Activated CD8-positive, alpha-beta T cell treated with anti-CD3 and anti-CD28 coated beads for 36 hours (primary cell): ENCODE data around the gene ZNF688. TPM values are rescaled to one million over a fixed set of nuclear protein-coding genes. Genes with fewer than 3 reads are reported as not detected.
"Not testable (repeated sequence)": the region's sequence is repeated elsewhere in the genome, so short reads cannot be mapped to it uniquely, and the experiment has no call there.

Experiments used
- ATAC-seq: fragments of 200-7000 bp; cut with Tn5 transposase; one replicate; pipeline ENCODE4 v1.10.0; 2021; ENCODE audit warnings: mild to moderate bottlenecking, moderate library complexity
- CTCF ChIA-PET: fragments of 350-600 bp; sonication (Branson Sonifier 250); formaldehyde crosslinking; loops from one replicate; lab custom pipeline; 2021; ENCODE audit warnings: antibody characterized with exemption; lab: Charles Lee
- POLR2A ChIA-PET: fragments of 350-600 bp; sonication (Branson Sonifier 250); formaldehyde crosslinking; loops from one replicate; lab custom pipeline; 2021; ENCODE audit warnings: antibody characterized with exemption; lab: Charles Lee
- DNase-seq: peaks from one replicate; pipeline ENCODE4 v3.0.0-alpha.2; 2020
- H3K27ac Mint-ChIP-seq: one replicate; pipeline ENCODE4 v1.8.0; 2021; ENCODE audit warnings: mild to moderate bottlenecking, mixed read lengths
- H3K27me3 Mint-ChIP-seq: one replicate; pipeline ENCODE4 v1.8.0; 2021; ENCODE audit warnings: mixed read lengths
- H3K36me3 Mint-ChIP-seq: one replicate; pipeline ENCODE4 v1.8.0; 2021; ENCODE audit warnings: low read depth, mixed read lengths
- H3K4me1 Mint-ChIP-seq: one replicate; pipeline ENCODE4 v1.8.0; 2021; ENCODE audit warnings: low read depth, mixed read lengths
- H3K4me3 Mint-ChIP-seq: one replicate; pipeline ENCODE4 v1.8.0; 2021; ENCODE audit warnings: mild to moderate bottlenecking, moderate library complexity, mixed read lengths
- H3K9me3 Mint-ChIP-seq: one replicate; pipeline ENCODE4 v1.8.0; 2021; ENCODE audit warnings: mixed read lengths
- intact Hi-C: fragments of 100-400 bp; cut with micrococcal nuclease; formaldehyde crosslinking; loops from one replicate; pipeline ENCODE4 v1.10.0; 2022
- total RNA-seq, 2 experiments: library from RNA; stranded (reverse); gene quantifications; one replicate each; pipeline ENCODE4 v1.2.3, GENCODE V29; 2021
- TF ChIP-seq, protein P1 (sequence below): fragments of 200-600 bp; IDR thresholded peaks from one replicate; pipeline ENCODE4 v1.8.0; 2022; ENCODE audit warnings: antibody characterized with exemption, mild to moderate bottlenecking

ZNF688 gene
- total RNA-seq, 2 experiments from 2014 or later = 4.7 to 5.5 TPM

DNA sequence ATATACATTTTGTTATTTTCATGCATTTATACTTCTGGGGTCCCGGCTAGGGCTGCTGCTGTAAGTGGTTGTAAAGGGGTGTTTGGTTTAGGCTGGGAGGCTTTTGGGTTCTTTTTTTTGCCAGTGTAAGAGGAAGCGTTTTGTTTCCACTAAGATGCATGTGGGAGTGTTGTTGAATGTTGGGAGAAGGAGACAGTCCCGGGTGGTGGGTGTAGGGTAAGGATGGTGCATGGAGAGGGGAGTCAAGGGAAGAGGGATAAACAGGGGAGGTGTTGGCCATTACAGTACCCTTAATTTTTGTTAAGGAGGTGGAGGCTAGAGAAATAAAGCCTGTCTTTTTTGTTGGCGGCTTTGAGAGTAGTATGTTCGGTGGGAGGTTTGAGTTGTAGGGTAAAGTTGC, 28.4 kb downstream of the ZNF688 start:
- Mint-ChIP-seq H3K27ac (no peak overlapping the region), H3K4me3 (no peak overlapping the region), H3K4me1 (peaks cover 4% of the 10 kb centered on the region), H3K27me3 (no peaks in the 10 kb centered on the region), H3K36me3 (peaks cover 5% of the 10 kb centered on the region), H3K9me3 (no peaks in the 10 kb centered on the region)
- intact Hi-C loops = no loop called here
- TF ChIP-seq, protein P1, sequence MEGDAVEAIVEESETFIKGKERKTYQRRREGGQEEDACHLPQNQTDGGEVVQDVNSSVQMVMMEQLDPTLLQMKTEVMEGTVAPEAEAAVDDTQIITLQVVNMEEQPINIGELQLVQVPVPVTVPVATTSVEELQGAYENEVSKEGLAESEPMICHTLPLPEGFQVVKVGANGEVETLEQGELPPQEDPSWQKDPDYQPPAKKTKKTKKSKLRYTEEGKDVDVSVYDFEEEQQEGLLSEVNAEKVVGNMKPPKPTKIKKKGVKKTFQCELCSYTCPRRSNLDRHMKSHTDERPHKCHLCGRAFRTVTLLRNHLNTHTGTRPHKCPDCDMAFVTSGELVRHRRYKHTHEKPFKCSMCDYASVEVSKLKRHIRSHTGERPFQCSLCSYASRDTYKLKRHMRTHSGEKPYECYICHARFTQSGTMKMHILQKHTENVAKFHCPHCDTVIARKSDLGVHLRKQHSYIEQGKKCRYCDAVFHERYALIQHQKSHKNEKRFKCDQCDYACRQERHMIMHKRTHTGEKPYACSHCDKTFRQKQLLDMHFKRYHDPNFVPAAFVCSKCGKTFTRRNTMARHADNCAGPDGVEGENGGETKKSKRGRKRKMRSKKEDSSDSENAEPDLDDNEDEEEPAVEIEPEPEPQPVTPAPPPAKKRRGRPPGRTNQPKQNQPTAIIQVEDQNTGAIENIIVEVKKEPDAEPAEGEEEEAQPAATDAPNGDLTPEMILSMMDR = no peak
- no peak for DNase-seq
- CTCF ChIA-PET = interaction anchor here (1.0 to 1.5 kb wide), 2 partner anchors 8 to 72 kb away, joined by 3 to 6 read pairs; no protein-coding TSS in a partner anchor
- no peak for ATAC-seq
- POLR2A ChIA-PET = interaction anchor here (1.2 to 4.3 kb wide), 3 partner anchors 9 to 14 kb away, joined by 3 to 29 read pairs (median 7); partner anchors contain the start of gene ZNF747

DNA sequence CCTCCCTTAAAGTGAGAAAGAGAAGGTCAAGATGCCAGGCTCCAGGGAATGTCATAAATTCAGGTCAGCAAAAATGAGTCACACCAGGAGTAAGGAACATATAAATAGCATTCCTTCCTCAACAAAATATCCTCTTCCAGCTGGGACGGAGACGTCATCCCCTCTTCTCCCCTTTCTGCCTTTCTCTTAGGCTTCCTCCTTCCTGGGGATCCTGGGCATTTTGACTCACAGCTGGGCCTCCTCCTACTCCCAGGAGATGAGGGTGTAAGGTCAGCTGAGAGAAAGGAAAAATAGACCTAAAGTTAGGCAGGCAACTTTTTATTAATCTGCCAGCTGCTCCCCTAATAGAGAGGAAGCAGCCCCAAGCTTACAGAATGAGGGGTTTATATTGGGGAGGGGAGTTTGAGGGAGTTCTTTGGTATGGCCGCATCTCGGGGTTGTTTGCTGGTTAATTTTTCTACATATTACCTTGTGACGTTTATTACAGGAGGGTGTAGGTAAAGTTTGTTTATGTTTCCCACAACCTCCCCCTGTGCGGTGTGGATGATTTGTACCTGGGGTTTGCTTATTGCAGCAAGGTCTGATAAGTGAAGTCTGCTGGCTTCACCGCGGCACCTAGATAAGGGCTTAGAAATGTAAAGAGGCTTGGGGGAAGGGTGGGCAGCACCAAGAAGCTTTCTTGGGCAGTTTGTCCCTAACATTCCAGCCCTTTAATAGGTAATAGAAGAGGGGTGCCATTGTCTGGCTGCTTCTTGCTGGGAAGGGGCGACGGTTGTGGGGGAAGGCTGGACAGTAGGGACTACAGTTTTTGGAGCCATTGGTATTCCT, 29.8 kb downstream of the ZNF688 start:
- TF ChIP-seq, protein P1 = no peak
- ChIA-PET POLR2A (interaction anchor here (0.6 to 2.6 kb wide), 2 partner anchors 16 to 49 kb away, joined by 3 to 7 read pairs; no protein-coding TSS in a partner anchor), CTCF (interaction anchor here (1.0 to 1.2 kb wide), 2 partner anchors 73 to 74 kb away, joined by 3 to 5 read pairs; no protein-coding TSS in a partner anchor)
- Mint-ChIP-seq H3K9me3 (no peaks in the 10 kb centered on the region), H3K27ac (no peak overlapping the region), H3K36me3 (peaks cover 17% of the 10 kb centered on the region), H3K4me3 (no peak overlapping the region), H3K27me3 (no peaks in the 10 kb centered on the region), H3K4me1 (peaks cover 13% of the 10 kb centered on the region)
- ATAC-seq = no peak
- no peak for DNase-seq
- intact Hi-C loops = no loop called here

DNA sequence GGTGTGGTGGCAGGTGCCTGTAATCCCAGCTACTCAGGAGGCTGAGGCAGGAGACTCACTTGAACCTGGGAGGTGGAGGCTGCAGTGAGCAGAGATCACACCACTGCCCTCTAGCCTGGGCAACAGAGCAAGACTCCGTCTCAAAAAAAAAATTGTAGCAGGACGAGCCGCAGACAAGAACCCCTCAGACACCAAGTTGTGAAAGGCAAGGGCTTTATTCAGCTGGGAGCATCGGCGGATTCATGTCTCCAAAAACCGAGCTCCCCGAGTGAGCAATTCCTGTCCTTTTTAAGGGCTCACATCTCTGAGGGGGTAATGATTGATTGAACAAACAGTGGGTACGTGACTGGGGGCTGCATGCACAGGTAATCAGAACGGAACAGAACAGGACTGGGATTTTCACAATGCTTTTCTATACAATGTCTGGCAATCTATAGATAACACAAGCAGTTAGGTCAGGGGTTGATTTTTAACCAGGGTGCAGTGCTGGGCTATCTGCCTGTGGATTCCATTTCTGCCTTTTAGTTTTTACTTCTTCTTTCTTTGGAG, 30.5 kb downstream of the ZNF688 start:
- POLR2A ChIA-PET = interaction anchor here (0.6 to 2.6 kb wide), 2 partner anchors 16 to 85 kb away, joined by 4 to 7 read pairs; no protein-coding TSS in a partner anchor

DNA sequence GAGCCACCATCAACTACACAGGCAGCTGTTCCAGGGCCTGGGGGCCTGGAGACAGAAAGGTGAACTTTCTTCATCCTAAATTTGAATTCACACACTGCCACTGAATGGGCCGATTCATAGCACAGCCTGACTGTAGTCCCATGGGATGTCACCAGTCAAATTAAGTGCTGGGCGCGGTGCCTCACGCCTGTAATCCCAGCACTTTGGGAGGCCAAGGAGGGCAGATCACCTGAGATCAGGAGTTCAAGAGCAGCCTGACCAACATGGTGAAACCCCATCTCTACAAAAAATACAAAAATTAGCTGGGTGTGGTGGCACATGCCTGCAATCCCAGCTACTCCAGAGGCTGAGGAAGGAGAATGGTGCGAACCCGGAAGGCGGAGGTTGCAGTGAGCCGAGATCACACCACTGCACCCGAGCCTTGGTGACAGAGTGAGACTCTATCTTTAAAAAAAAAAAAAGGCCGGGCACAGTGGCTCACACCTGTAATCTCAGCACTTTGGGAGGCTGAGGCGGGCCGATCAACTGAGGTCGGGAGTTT, 31.5 kb downstream of the ZNF688 start:
- DNase-seq, H3K9me3 Mint-ChIP-seq, H3K4me3 Mint-ChIP-seq, intact Hi-C loops, H3K27me3 Mint-ChIP-seq, H3K27ac Mint-ChIP-seq, ATAC-seq: not testable (repeated sequence)
- peaks cover 21% of the 10 kb centered on the region for H3K4me1 Mint-ChIP-seq
- POLR2A ChIA-PET = interaction anchor here (0.6 to 1.2 kb wide), 5 partner anchors 12 to 95 kb away, joined by 3 to 4 read pairs (median 3); no protein-coding TSS in a partner anchor
- H3K36me3 Mint-ChIP-seq = peaks cover 31% of the 10 kb centered on the region
- CTCF ChIA-PET = interaction anchor here (1.2 kb wide), 2 partner anchors 76 to 110 kb away, joined by 4 to 5 read pairs; partner anchors contain the start of gene DCTPP1

More for the DNA sequence above, 30.5 kb downstream of the ZNF688 start:
- intact Hi-C loops, H3K27ac Mint-ChIP-seq, H3K27me3 Mint-ChIP-seq, H3K9me3 Mint-ChIP-seq, DNase-seq, H3K4me3 Mint-ChIP-seq, ATAC-seq: not testable (repeated sequence)
- CTCF ChIA-PET = interaction anchor here (1.2 kb wide), 1 partner anchor 75 kb away, joined by 5 read pairs; no protein-coding TSS in a partner anchor
- Mint-ChIP-seq H3K4me1 (peaks cover 19% of the 10 kb centered on the region), H3K36me3 (peaks cover 24% of the 10 kb centered on the region)

DNA sequence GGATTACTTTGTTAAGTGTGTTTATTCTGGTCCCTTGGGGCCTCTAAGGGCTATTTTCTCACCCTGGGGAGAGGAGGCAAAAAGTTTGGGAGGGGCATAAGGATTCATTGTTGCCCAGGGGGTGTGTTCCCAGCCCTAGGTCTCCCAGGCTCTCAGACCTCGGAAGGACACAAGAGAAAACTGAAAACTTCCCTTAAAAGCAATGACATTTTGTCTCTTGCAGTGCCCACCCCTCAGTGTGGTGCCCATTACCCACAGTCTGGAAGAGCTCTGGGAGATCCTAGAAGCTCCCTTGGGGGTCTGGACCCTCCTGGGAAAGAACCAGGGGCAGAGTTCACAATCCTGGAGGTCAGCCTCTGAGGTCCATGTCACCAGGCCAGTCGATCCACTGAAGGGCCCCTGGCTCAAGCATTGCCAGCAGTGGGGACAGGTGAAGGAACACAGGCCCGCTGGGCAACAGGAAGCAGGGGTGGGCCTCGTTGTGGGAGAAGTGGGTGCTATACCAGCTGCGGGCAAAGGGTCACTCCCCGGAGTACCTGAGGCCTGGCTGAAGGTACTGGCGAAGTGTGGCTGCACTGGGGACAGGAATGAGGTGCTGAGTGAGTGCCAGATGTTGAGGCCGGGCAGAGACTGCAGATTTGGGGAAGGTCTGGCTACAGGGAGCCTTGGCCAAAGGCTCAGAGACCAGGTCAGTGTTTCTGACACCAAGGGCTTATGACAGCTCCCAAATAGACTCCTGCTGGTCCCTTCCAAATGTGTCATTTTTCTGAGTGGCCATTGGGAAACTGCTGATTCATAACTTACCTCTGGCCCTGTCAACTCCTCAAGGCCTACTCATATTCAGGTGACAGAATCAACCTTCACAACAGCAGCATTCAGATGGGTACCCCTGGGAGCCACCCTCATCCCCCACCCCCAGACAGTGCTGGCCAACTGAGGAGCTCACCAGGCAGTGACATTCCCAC, 32.2 kb downstream of the ZNF688 start:
- H3K4me1 Mint-ChIP-seq = peaks cover 21% of the 10 kb centered on the region
- TF ChIP-seq, protein P1 = no peak
- no peak overlapping the region for H3K4me3 Mint-ChIP-seq
- CTCF ChIA-PET = interaction anchor here (1.2 kb wide), 1 partner anchor 109 kb away, joined by 4 read pairs; the partner anchor contains the start of gene DCTPP1
- intact Hi-C loops = no loop called here
- no peaks in the 10 kb centered on the region for H3K9me3 Mint-ChIP-seq
- no peak overlapping the region for H3K27ac Mint-ChIP-seq
- DNase-seq (no peak), ATAC-seq (no peak)
- H3K27me3 Mint-ChIP-seq = no peaks in the 10 kb centered on the region
- POLR2A ChIA-PET = interaction anchor here (0.6 to 1.2 kb wide), 4 partner anchors 13 to 95 kb away, joined by 3 read pairs; no protein-coding TSS in a partner anchor
- peaks cover 33% of the 10 kb centered on the region for H3K36me3 Mint-ChIP-seq

DNA sequence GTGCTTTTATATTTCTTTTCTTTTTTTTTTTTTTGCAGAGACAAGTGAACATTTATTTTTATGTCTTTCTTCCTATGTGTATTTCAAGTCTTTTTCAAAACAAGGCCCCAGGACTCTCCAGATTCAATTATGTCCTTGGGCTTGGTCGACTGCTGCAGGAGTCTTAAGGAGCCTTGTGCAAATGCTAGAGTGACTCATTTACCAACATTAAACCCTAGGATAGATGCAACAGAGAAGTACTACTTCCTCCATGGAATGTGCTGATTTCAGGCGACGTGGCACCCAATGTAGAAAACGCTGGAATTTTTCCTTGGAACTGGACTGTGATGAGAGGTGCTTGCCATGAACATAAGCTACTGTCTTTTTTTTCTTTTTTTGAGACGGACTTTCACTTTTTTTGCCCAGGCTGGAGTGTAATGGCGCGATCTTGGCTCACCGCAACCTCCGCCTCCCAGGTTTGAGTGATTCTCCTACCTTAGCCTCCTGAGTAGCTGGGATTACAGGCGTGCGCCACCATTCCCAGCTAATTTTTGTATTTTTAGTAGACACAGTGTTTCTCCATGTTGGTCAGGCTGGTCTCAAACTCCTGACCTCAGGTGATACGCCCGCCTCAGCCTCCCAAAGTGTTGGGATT, 35.0 kb downstream of the ZNF688 start:
- ATAC-seq, H3K27me3 Mint-ChIP-seq, DNase-seq, intact Hi-C loops, H3K9me3 Mint-ChIP-seq: not testable (repeated sequence)
- POLR2A ChIA-PET = interaction anchor here (0.7 to 4.7 kb wide), 24 partner anchors 8 to 129 kb away, joined by 3 to 42 read pairs (median 8); partner anchors contain the start of genes ZNF688, ZNF689, ZNF764 and ZNF771
- H3K36me3 Mint-ChIP-seq = peaks cover 38% of the 10 kb centered on the region
- peak overlapping the region; percentile 86 for H3K4me3 Mint-ChIP-seq
- CTCF ChIA-PET = interaction anchor here (0.6 to 4.3 kb wide), 20 partner anchors 9 to 160 kb away, joined by 3 to 39 read pairs (median 10); partner anchors contain the start of genes DCTPP1, ZNF688, ZNF764 and ZNF785
- H3K4me1 Mint-ChIP-seq = peaks cover 26% of the 10 kb centered on the region
- peak overlapping the region; percentile 99 for H3K27ac Mint-ChIP-seq
